Kidney epithelial cell (primary cell): ENCODE data around the gene HINT2. TPM values are rescaled to one million over a fixed set of nuclear protein-coding genes. Genes with fewer than 3 reads are reported as not detected.

Source experiments
- DNase-seq: peaks from one replicate; pipeline ENCODE4 v3.0.0-alpha.2; 2010; ENCODE audit warnings: low read depth
- H3K27me3 ChIP-seq: 2 replicates; pipeline ENCODE4 v1.6.0; 2011; ENCODE audit warnings: low read length; ENCODE audit not compliant: control insufficient read depth, insufficient read depth
- H3K36me3 ChIP-seq: 2 replicates; pipeline ENCODE4 v1.5.1; 2011; ENCODE audit warnings: low read length; ENCODE audit not compliant: control insufficient read depth, insufficient read depth
- H3K4me3 ChIP-seq: 2 replicates; pipeline ENCODE4 v1.5.1; 2011; ENCODE audit warnings: low read depth, mild to moderate bottlenecking, control low read depth, low read length
- total RNA-seq: library from RNA; depleted of rRNA; stranded (reverse); fragments of >200 nt; gene quantifications from 2 replicates; pipeline ENCODE4 v1.2.3, GENCODE V29; 2015
- TF ChIP-seq, protein P1 (sequence below): IDR thresholded peaks from 2 replicates; pipeline ENCODE4 v1.5.1; 2011; ENCODE audit warnings: mild to moderate bottlenecking, moderate library complexity, low read length, control low read depth, inconsistent platforms; ENCODE audit not compliant: insufficient read depth, poor library complexity, severe bottlenecking

HINT2 gene
- total RNA-seq, 1 donor from 2014 or later: 54.9 TPM

DNA sequence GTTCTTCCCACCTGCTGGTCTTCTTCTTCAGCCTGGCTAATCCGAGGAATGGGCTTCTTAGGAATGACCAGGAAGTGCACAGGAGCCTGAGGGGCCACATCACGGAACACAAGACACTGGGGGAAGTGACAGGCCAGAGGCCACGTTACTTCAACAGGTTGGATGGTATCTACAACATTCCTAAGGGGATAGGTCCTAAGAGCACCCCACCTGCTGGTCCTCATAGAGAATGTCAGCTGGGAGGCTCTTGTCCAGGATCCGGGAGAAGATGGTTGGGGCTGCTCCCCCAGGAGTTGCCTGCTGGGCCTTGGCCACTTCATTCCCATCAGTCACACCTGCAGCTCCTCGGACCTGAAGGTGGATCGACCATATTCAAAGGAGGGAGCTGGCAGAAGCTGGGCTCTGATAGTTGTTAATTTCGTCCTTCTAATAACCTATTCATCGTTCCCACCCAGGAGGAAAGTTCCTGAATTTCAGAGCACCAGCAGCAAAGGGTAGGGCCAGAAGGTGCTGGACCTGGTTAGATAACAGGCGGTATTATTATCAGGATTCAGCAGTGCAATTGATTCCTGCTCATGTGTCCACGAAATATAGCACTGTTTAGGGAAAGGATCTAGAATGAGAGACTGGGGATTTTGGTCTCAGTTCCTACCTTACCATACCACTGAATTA is 1.3 kb downstream of the HINT2 start:
- TF ChIP-seq, protein P1, sequence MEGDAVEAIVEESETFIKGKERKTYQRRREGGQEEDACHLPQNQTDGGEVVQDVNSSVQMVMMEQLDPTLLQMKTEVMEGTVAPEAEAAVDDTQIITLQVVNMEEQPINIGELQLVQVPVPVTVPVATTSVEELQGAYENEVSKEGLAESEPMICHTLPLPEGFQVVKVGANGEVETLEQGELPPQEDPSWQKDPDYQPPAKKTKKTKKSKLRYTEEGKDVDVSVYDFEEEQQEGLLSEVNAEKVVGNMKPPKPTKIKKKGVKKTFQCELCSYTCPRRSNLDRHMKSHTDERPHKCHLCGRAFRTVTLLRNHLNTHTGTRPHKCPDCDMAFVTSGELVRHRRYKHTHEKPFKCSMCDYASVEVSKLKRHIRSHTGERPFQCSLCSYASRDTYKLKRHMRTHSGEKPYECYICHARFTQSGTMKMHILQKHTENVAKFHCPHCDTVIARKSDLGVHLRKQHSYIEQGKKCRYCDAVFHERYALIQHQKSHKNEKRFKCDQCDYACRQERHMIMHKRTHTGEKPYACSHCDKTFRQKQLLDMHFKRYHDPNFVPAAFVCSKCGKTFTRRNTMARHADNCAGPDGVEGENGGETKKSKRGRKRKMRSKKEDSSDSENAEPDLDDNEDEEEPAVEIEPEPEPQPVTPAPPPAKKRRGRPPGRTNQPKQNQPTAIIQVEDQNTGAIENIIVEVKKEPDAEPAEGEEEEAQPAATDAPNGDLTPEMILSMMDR: peak; percentile 31
- H3K4me3 ChIP-seq: no peak overlapping the region
- no peaks in the 10 kb centered on the region for H3K27me3 ChIP-seq
- no peaks in the 10 kb centered on the region for H3K36me3 ChIP-seq
- no peak for DNase-seq

DNA sequence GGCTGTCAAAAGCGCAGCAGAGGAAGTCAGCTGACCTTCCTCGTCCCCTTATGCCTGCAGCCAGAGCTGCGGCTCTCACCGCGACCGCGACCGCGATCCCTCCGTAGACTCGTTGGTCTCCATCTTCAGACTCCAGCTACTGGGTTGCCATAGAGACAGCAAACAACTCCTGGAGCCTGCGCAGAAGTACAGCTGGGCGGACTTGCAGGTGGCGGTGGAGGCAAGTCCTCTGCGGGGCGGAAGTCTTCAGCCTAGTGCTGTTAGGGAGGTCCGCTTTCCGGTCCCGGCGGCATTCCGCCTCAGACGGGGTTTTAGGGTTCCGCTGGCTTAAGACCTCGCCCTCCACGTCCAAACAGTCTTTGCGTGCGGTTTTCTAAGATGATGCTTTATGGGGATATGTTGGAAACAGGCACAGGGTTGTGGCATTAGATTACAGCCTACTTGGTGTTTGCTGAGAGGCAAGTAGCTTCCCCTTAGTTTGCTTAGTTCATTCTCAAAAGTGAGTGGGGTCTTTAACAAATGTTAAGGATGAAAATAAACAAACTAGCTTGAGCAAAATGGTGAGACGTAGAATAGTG is 2.7 kb downstream of the HINT2 start, which contains the start of gene SPAG8:
SPAG8 (minus strand) TSS at position 238 of the 578 bp plus-strand sequence; CDS start at position 123, 115 bp downstream.
- Histone ChIP-seq H3K27me3 (no peaks in the 10 kb centered on the region), H3K4me3 (peak within 1 kb of the TSS; percentile 36), H3K36me3 (no peaks in the 10 kb centered on the region)
- peak; percentile 98 for DNase-seq
- TF ChIP-seq, protein P1: no peak

DNA sequence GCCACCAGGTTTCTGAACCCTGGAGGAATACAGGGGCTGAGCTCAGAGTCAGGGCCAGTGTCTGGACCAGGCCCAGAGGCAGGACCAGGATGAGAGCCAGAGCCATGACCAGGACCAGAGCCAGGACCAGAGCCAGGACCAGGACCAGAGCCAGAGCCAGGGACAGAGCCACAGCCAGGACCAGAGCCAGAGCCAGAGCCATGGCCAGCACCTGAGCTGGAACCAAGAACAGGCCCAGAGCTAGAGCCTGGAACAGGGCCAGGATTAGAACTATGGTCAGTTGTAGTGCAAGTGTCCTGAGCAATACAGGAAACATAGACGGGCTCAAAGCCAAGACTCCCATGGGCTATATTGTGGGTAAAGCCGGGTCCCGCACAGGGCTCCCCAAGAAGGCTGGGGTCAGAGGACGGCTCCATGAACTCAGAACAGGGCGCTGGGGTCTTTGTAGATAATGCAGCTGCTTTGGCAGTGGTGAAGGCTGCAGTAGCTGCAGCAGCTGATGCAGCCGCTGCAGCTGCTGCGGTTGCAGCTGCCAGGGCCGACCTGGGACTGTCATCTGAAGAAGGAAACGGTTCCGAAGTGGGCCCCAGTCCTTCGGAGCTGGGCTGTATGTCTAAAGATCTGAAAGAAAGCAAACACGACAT is 3.3 kb downstream of the HINT2 start:
- no peak for DNase-seq
- Histone ChIP-seq H3K27me3 (no peaks in the 10 kb centered on the region), H3K4me3 (peak overlapping the region; percentile 36), H3K36me3 (no peaks in the 10 kb centered on the region)
- TF ChIP-seq, protein P1: no peak

DNA sequence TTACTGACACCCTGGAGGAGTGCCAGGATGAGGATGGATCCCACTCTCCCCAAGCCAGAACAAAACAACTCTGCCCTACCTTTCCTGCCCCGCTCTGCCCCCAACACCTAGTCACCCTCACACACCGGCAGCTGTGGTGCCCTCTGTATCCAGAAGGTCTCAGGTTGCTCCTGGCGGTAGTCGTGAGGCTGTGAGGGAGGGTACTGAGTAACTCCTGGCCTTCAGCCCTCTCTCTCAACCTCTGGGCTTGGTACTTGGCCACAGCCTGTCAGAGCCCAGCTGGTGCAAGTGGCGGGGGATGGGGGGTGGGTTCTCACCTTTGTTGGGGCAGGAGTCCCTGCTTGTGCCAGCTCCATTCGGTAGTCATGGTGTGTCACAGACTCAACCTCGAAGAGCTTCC is 4.7 kb downstream of the HINT2 start:
- Histone ChIP-seq H3K27me3 (no peaks in the 10 kb centered on the region), H3K36me3 (no peaks in the 10 kb centered on the region), H3K4me3 (no peak overlapping the region)
- TF ChIP-seq, protein P1: no peak
- DNase-seq: no peak

DNA sequence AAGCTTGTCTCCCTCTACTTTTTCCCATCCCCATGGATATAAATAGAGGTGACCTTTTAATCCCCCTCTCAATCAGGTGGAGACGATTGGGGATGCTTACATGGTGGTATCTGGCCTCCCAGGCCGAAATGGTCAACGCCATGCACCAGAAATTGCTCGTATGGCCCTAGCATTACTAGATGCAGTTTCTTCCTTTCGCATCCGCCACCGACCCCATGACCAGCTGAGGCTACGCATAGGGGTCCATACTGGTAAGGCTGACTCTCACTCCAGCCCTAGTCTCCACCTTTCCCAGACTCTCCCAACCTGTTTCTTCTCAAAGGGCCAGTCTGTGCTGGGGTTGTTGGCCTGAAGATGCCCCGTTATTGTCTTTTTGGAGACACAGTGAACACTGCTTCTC is 6.4 kb downstream of the HINT2 start:
- H3K4me3 ChIP-seq: no peak overlapping the region
- no peaks in the 10 kb centered on the region for H3K27me3 ChIP-seq
- DNase-seq: no peak
- no peaks in the 10 kb centered on the region for H3K36me3 ChIP-seq
- TF ChIP-seq, protein P1: no peak
